Hypothalamus (tissue), 51 donors: ENCODE results near the gene GRID1.
A peak's percentile ranks its signal among the peaks of the same experiment; 100 is the strongest.

ENCODE experiments used
- DNase-seq, 51 donors: peaks; one replicate each; lab custom pipeline; 2025; lab: John Stamatoyannopoulos, UW

Gene GRID1

GRCh38 chr10:86366033-86366901 is at the start of gene GRID1:
GRID1 (minus strand) TSS chr10:86366795.
- peak in 43 of 51 donors; percentile 37 to 88 (median 73) for DNase-seq

DNA sequence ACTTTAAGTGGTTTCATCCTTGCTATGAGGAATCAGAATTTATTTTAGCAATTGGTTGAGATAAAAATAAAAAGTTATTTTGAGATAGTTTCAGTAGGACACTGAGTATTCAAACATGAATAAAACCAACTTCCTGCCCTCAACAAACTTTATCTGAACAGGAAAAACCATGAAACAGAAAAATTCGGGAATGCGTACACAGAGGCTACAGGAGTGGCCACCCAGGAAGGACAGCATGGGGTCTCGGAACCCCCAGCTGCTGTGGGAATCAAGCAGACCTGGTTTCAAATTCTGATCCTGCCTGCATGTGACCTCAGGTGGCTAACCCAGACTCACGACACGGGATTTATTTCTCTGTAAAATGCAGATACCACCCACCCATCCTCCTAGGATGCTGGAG is 49.0 kb upstream of the GRID1 start:
- DNase-seq: no peak

DNA sequence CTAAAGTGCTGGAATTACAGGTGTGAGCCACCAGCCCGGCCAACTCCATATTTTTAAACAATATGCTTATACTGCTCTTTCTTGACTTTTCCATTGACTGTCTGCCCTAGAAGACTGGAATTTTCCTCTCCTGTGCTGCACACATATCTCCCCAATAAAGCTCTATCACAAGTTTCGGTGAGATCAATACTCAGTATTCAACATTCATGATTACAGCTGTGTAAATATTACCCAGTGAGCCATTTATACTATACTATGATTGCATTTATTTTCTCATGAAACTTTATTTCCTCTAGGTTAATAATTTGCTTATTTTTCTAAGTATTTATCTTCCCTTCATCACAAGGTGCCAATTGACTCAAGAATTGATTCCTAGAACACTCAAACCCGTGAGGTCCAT is 48.5 kb upstream of the GRID1 start:
- no peak for DNase-seq

- DNase-seq: no peak
Measured at GRCh38 chr10:86413046-86413728, 46.6 kb upstream of the GRID1 start.

DNA sequence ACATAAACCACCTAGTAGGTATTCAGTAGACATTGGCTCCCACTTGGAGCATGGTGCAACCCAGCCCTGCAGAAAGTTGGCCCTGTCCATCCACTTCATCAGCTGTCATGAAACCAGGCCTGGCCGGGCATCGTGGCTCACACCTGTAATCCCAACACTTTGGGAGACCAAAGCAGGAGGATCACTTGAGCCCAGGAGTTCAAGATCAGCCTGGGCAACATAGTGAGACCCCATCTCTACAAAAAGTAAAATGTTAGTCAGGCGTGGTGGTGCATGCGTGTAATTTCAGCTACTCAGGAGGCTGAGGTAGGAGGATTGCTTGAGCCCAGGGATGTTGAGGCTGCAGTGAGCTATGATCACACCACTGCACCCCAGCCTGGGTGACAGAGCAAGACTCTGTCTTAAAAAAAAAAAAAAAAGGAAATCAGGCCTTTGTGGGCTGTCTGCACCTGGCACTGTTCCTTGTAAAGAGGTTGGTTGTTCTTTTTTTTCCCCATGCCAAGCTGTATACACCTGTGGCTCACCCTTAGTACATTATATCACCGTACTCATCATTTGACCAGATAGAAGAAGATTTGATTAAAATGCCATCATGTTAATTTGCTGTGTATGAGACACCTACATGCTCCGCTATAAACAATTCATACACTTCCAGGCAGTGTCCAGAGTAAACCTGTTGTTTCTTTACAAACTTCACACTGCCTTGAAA is 45.4 kb upstream of the GRID1 start:
- DNase-seq: no peak

GRCh38 chr10:86411281-86411841 is 44.8 kb upstream of the GRID1 start:
- peak in 5 of 51 donors; percentile 5 to 32 (median 13) for DNase-seq

GRCh38 chr10:86410542-86411124 is 44.0 kb upstream of the GRID1 start:
- no peak for DNase-seq

- DNase-seq: no peak
Measured at GRCh38 chr10:86409183-86409582, 42.6 kb upstream of the GRID1 start.

DNA sequence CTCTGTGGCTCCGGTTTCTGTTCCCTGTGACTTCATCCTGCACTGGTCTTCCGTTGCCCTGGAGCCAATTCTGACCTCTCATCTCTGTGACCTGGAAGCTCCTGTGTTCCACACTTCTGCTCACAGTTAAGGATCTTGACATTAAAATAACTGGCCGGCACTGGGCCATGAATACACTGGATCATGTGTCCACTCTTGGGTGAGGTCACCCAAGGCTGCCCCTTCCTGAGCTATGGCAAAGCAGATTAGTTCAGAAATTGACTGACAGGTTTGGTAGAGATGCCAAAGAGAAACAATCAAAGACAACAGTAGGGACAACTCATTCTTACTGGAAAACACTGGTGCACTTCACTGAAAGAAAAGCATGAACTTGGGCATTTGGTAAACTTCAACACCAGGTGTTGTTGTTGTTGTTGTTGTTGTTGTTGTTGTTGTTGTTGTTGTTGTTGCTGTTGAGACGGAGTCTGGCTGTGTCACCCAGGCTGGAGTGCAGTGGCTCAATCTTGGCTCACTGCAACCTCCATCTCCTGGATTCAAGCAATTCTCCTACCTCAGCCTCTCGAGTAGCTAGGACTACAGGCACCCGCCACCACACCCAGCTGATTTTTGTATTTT is 36.7 kb upstream of the GRID1 start:
- DNase-seq: no peak

GRCh38 chr10:86402283-86402941 is 35.8 kb upstream of the GRID1 start:
- peak in 6 of 51 donors; percentile 8 to 55 (median 22) for DNase-seq

- DNase-seq: peak in 9 of 51 donors; percentile 7 to 55 (median 30)
Measured at GRCh38 chr10:86401588-86402282, 35.1 kb upstream of the GRID1 start.

DNA sequence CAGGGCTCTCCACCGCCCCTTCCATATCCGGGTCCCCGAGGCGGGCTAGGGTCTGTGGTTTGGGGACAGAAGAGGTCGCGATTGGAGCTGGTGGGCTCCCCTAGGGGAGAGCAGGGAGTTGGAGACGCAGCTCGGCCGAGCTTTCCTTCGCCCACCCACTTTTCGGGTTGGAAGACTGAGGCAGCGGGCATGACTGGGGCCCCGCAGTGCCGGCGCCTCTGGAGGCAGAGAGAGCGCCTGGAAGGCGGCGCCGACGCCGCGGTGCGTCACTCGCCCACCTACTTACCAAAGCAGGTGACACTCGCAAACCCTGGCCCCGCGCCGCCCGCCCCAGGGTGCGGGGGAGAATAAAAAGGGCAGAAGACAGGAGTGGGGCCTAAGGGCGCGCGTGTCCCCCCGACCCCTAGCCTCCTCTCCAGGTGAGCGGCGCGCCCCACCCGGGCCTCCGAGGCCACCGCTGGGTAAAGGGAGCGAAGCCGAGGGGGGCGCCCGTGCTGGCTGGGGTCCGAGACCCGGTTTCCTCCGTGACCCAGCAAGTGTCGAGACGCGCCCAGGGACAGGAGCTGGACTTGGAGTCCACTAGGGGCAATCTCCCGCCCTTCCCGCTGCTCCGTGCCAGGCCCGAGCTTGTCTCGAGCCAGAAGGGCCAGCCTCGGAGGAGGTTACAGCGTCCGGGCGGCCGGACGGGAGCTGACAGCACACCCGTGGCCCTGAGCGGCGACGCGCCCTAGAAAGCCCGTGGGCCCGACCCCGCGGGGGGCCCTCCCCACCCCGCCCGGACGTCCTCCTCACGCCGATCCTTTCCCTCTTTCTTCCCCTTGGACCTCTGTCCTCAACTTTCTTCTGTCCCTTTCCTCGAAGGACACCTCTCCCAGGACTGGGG is 34.4 kb upstream of the GRID1 start:
- DNase-seq: peak in 18 of 51 donors; percentile 14 to 61 (median 38)

- DNase-seq: peak; percentile 42 to 97 (median 84)
Measured at GRCh38 chr10:86399879-86400704, 33.5 kb upstream of the GRID1 start.

DNA sequence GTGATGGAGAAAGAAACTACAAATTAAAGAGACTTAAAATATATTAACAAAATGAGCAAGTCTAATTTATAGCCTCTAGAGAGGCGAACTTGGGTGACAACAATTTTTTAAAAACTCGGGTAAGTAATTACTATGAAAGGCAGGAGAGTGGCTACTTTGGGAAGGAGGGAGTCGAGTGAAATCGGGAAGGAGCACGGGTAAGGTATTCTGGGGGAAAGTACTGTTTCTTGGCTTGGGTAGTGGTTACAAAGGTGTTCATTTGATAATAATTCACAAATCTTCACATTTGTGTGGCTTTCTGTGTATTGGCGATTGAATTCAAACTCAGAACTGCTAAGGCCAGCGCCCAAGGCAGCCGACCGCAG is 32.9 kb upstream of the GRID1 start:
- no peak for DNase-seq

DNA sequence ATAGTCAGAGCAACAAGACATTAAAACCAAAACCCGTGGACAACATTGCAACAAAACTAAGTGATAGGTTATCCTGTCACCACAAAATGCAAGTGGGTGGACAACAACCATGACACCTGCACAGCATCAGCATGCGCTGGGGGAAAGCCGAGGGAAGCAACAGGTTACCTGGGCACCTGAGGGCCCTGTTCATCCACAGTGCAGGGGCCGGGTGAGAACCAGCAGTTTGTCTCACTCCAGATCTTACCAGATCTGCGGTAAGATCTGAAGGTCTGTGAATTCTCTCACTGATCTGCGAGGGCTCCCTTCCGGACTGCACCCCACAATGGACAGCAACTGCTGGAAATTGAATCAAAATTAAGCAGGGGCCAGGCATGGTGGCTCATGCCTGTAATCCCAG is 30.5 kb upstream of the GRID1 start:
- no peak for DNase-seq

GRCh38 chr10:86393862-86394455 is 27.4 kb upstream of the GRID1 start:
- DNase-seq: no peak

DNA sequence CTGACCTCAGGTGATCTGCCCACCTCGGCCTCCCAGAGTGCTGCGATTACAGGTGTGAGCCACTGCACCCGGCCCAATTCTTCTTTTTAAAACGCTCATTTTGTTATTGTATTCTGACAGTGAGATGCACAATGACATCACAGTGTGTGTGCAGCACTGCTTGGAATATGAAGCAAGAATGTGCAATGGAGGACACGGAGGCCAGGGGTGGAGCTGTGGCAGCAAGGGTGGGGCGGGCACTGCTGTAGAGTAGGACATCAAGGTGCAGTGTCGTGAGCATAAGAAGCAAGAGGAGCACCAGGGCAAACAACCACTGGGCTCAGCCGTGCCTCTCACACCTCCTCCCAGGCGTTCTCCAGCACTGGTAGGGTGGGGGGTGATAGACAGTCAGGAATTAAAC is 26.8 kb upstream of the GRID1 start:
- no peak for DNase-seq
